T-helper 2 cell treated with Interferon-gamma antibody and Interleukin-4, amounts not matched to agents 100 ng/mL and 5 ng/mL, for 36 hours (primary cell): ENCODE results near the gene CPLX1. TPM values are rescaled to one million over a fixed set of nuclear protein-coding genes. Genes with fewer than 3 reads are reported as not detected.

ENCODE experiments used
- intact Hi-C: fragments of 100-400 bp; cut with micrococcal nuclease; formaldehyde crosslinking; loops from one replicate; pipeline ENCODE4 v1.15.1; 2023
- total RNA-seq: library from RNA; stranded (reverse); gene quantifications from 2 replicates; pipeline ENCODE4 v1.2.3, GENCODE V29; 2022

Gene CPLX1
- total RNA-seq, 1 donor from 2014 or later = 0.48 TPM

GRCh38 chr4:793093-793861 lies 32.7 kb downstream of the CPLX1 start:
- intact Hi-C loops = no loop called here

GRCh38 chr4:792626-793092 lies 33.3 kb downstream of the CPLX1 start:
- intact Hi-C loops = no loop called here

GRCh38 chr4:791898-792625 lies 33.9 kb downstream of the CPLX1 start:
- intact Hi-C loops = no loop called here

DNA sequence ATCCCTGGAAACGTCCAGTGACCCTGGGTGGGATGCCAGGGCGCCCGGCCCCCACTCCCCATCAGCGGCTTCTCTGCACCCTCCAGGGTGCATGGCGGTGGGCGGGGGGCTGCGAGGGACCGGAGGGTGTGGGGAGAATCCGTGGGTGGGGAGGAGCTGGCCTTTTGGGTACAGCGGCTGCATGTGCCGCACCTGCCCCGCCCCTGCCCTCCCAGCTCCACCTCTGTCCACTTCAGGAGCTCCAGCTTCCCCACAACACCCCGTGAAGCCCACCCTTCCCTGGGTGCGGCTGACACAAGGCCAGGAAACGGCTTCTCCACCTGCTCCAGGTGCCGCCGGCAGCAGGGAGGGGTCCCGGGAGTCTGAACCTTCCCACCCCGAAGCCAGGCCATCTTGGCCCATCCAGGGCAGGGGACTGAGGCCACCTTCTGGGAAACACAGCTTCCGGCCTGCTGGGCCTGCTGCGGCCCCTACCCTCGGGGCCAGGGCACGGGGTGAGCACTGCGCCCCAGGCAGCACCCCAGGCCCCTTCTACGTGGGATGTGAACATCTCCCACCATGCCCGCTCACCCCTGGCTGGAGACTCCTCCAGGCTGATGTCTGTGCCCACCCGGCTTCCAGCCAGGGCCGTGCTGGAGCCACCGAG lies 34.6 kb downstream of the CPLX1 start:
- intact Hi-C loops = no loop called here

- intact Hi-C loops = no loop called here
Measured at GRCh38 chr4:790466-790820, 35.5 kb downstream of the CPLX1 start.

DNA sequence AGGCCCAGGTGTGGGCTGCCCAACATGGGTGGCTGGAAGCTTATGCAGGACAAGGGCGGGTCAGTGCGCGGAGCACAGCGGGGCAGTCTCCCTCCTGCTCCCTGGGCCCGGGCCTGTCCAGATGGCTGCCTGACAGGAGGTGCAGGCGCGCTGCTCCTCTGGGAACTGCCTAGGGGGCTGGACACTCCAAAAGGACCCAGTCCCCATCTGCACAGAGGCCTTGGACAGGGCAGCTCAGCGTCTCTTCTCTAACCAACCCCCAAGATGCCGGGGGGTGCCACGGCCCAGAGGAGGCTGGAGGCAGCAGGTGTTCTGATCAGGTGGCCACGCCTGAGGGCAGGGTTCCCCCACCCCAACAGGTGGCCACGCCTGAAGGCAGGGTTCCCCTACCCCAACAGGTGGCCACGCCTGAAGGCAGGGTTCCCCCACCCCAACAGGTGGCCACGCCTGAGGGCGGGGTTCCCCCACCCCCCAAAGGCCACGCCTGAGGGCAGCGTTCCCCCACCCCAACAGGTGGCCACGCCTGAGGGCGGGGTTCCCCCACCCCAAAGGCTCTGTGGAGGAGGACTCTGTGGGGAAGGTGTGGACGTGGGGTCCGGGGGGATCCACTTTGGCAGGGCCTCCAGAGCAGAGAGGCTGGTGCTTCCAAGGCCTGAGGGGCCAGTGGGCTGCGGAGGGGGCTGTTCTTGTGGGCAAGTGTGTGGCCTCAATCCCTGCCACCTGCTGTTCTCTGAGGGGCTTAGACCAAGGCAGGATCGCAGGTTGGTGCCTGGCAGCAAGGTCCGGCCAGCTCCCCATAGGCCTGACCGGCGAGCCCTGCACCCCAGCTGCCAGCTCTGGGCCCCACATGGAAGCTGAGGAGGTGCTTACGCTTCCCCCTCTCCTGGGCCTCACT lies 36.1 kb downstream of the CPLX1 start:
- intact Hi-C loops = no loop called here

GRCh38 chr4:788636-789297 lies 37.2 kb downstream of the CPLX1 start:
- intact Hi-C loops = no loop called here

- intact Hi-C loops = no loop called here
Measured at GRCh38 chr4:788006-788635, 37.8 kb downstream of the CPLX1 start.

GRCh38 chr4:787561-787981 lies 38.4 kb downstream of the CPLX1 start:
- intact Hi-C loops = no loop called here

DNA sequence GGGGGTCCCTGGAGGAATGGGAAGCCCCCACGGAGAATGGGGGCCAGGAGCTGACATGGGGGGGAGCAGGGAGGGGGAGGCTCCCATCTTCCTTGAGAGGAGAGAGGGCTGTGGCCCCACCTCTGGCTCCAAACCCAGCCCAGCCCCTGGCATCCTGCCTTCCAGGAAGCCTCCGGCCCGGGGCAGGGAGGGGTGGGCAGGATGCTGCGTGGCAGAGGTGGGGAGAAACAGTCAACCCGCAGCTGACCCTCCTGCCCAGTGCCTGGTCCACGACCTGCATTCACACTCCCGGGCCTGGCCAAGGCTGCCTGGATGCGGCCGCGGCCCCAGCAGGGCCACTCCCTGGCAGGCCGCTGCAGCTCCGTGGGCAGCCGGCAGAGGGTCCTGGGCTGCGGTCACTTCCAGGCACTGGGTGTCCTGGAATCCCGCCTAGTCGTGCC lies 39.0 kb downstream of the CPLX1 start:
- intact Hi-C loops = no loop called here

GRCh38 chr4:786074-786741 lies 39.7 kb downstream of the CPLX1 start:
- intact Hi-C loops = no loop called here

DNA sequence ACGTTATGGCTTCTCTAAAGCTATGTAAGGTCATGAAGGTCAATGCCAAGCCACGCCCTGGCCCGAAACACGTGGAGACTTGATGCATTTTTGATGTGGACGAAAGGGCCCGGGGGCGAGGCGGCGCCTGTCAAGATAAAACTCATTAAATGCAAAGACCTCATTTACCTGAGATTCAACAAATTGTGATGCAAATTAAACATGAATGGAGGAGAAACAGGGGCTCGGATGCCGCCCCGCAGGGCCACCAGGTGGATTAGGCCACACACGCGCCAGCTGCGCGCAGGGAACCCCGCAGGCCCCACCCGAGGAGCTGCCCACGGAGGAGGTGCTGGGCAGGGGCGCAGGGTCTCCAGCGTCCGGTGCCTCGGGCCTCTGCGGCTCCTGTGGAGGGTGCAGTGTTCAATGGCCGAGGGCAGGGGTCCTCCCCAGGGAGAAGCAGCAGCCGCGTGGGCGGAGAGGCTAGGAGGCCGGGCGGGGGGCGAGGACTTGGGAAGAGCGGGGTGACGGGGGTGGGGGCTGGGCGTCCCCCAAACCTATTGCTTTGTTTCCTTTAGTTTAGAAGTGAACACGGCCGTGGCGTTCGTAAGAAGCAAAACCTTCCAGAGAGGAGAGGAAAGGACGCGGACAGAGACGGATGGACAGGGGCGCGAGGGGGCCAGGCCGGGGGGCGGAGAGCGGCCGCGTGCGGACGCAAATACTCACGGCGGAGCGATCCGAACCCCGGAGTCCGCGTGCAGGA lies 40.4 kb downstream of the CPLX1 start:
- intact Hi-C loops = no loop called here

- intact Hi-C loops = loop anchor here (5.0 kb wide), 3 partner anchors 203 to 563 kb away; partner anchors contain the start of genes IDUA, MAEA and UVSSA
Measured at GRCh38 chr4:784401-785331, 41.3 kb downstream of the CPLX1 start.

GRCh38 chr4:781493-782216 lies 44.3 kb downstream of the CPLX1 start:
- intact Hi-C loops = loop anchor here (1.0 to 5.0 kb wide), 10 partner anchors 77 to 566 kb away; partner anchors contain the start of genes ATP5ME, DGKQ, GAK and IDUA

DNA sequence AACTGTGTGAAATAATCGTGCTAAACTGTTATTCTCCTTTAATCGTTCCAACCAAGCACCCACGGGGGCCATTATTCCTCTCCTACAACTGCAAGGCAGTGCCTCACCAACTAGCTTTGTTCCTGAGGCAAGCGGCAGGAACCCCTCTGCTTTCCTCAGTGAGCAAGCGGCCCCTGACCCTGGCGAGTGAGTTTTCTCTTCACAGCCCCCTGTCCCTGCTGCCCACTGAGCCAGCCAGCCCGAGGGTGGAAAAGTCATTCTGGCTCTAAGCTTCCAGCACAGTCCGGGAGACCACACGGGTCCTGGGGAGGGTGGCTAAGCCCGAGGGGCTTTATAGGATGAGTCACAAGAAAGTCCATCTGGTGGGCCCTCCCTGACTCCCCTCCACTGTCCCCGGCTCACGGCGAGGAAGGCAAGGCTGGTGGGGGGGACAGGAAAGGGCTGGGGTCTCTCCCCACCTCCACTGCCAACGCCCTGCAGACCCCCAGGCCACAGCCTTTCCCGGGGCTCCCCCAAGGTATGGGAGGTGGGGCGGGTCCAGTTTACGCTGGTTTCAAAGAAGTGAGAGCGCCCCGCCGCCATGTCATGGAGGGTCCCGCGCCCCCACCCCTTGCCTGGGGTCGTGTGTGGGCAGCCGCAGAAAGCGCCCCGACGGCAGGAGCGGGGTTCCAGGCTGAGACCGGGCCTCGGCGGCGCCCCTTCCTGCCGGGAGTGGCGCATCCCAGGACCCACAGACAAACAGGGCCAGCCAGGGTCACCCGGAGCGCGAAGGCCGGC lies 45.0 kb downstream of the CPLX1 start:
- intact Hi-C loops = loop anchor here (2.0 to 5.0 kb wide), 5 partner anchors 76 to 566 kb away; partner anchors contain the start of genes IDUA, MAEA, PCGF3 and UVSSA

- intact Hi-C loops = loop anchor here (2.0 to 5.0 kb wide), 5 partner anchors 75 to 567 kb away; partner anchors contain the start of genes IDUA, MAEA, PCGF3 and UVSSA
Measured at GRCh38 chr4:780255-780654, 45.7 kb downstream of the CPLX1 start.
